Kidney (tissue), 14 donors: ENCODE data around the gene SSNA1. TPM values are rescaled to one million over a fixed set of nuclear protein-coding genes. Genes with fewer than 3 reads are reported as not detected.

Experiments
- DNase-seq, 5 donors: peaks; one replicate each; pipeline ENCODE4 v3.0.0-alpha.2; 2013 to 2020
- FAIRE-seq: peaks from 2 replicates; lab custom pipeline; 2012; peaks lifted over from hg19 to GRCh38; lab: Jason Lieb, UNC
- H3K27ac ChIP-seq, 2 donors: one replicate each; pipeline ENCODE4 v1.7.0; 2013; ENCODE audit warnings: low read depth in 2 of 2, low read length in 2 of 2, inconsistent platforms in 1 of 2
- H3K27me3 ChIP-seq: one replicate; pipeline ENCODE4 v1.7.1; 2013; ENCODE audit warnings: low read length, inconsistent platforms; ENCODE audit not compliant: control insufficient read depth, insufficient read depth
- H3K36me3 ChIP-seq, 3 donors: one replicate each; pipeline versions ENCODE4 v1.7.0 to v1.7.1; 2013; ENCODE audit warnings: low read length in 3 of 3, control low read depth in 1 of 3, inconsistent platforms in 1 of 3; ENCODE audit not compliant: insufficient read depth in 3 of 3, control insufficient read depth in 2 of 3
- H3K4me1 ChIP-seq, 3 donors: one replicate each; pipeline versions ENCODE4 v1.7.0 to v1.7.1; 2013; ENCODE audit warnings: low read length in 3 of 3, inconsistent platforms in 1 of 3, low read depth in 1 of 3; ENCODE audit not compliant: control insufficient read depth in 2 of 3, insufficient read depth in 2 of 3
- H3K4me3 ChIP-seq, 3 donors: one replicate each; pipeline versions ENCODE4 v1.7.0 to v1.8.1; 2013; ENCODE audit warnings: low read length in 3 of 3, control low read depth in 1 of 3, inconsistent platforms in 1 of 3
- H3K9ac ChIP-seq, 3 donors: one replicate each; pipeline versions ENCODE4 v1.7.0 to v1.7.1; 2013; ENCODE audit warnings: low read length in 3 of 3, control low read depth in 1 of 3, inconsistent platforms in 1 of 3
- H3K9me3 ChIP-seq, 3 donors: one replicate each; pipeline versions ENCODE4 v1.7.0 to v1.7.1; 2013; ENCODE audit warnings: low read length in 3 of 3, control low read depth in 1 of 3, inconsistent platforms in 1 of 3; ENCODE audit not compliant: control insufficient read depth in 2 of 3, insufficient read depth in 1 of 3
- intact Hi-C: fragments of 100-400 bp; cut with DNase I; formaldehyde crosslinking; loops from one replicate; pipeline ENCODE4 v1.11.1; 2022
- polyA plus RNA-seq: library from polyadenylated mRNA; stranded (reverse); fragments of 350-450 nt; fragmentation: Illumina TruSeq; extraction: RNeasy Lipid Tissue Mini Kit (QIAGEN cat#74804); gene quantifications from one replicate; pipeline ENCODE4 v1.2.3, GENCODE V29; 2014; ENCODE audit warnings: low read depth, low replicate concordance; ENCODE audit not compliant: insufficient read depth
- total RNA-seq: library from RNA; stranded (reverse); fragmentation: NEBNext Ultra II Directional; extraction: Animal tissue kit (Norgen Biotek cat#: 25700); gene quantifications from one replicate; pipeline ENCODE4 v1.2.1, GENCODE V29; 2021
- TF ChIP-seq, protein P1 (sequence below): IDR thresholded peaks from 3 replicates; pipeline ENCODE4 v1.5.1; 2012; ENCODE audit warnings: mild to moderate bottlenecking, moderate library complexity, borderline replicate concordance; ENCODE audit not compliant: insufficient read depth; ENCODE audit errors: extremely low read depth
- donor health status: control.
- donor health status: control.
- donor health status: control.
- donor health status: control.
- donor health status: control.
- donor health status: DM: yes; HTN: yes; CAD: no.
- donor health status: Normal renal cell carcinoma (clear cell type).

SSNA1 gene
- total and polyA plus RNA-seq, 2 donors from 2014 or later, result 52.5 to 131 TPM

DNA sequence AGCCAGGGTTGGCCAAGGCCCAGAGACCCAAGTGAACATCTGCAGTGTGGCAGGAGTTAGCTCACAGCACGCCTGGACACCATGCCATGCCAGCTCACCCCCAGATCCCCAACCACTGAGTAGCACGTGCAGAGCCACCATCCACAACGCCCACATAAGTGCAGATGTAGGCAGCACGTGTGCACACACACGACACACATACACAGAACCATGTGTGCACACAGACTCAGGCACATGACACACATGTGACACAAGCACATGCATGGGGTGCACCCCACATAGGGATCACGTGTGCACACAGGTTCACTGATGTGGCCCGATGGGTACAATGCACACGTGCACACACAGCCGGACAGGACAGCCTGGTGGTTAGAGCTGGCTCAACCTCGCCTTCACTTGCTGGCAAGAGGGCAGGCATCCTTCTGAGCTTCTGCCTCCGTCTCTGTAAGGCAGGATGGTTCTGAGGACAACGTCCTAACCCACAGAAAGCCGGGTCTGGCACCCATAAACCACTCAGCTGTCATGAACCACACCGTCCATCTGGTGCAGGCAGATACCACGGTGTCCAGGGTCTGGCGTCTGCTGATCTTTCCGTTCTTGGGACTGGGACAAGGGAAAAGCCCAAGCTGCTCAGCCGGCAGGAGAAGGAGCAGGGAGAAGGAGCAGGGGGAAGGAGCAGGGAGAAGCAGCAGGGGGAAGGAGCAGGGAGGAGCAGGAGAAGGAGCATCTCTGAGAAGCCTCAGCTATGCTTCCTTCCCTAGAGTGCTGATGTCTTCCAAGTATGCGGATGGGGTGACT lies 30.7 kb upstream of the SSNA1 start:
- Histone ChIP-seq H3K27ac (no peak overlapping the region), H3K36me3 (no peaks in the 10 kb centered on the region), H3K9me3 (peaks cover 0 to 6% (median 0%) of the 10 kb centered on the region in 3 donors), H3K4me1 (peaks cover 0 to 4% (median 0%) of the 10 kb centered on the region in 3 donors), H3K9ac (no peak overlapping the region), H3K27me3 (peaks cover 25% of the 10 kb centered on the region), H3K4me3 (no peak overlapping the region)
- intact Hi-C loops, result no loop called here
- DNase-seq (no peak), FAIRE-seq (no peak)
- TF ChIP-seq, protein P1, sequence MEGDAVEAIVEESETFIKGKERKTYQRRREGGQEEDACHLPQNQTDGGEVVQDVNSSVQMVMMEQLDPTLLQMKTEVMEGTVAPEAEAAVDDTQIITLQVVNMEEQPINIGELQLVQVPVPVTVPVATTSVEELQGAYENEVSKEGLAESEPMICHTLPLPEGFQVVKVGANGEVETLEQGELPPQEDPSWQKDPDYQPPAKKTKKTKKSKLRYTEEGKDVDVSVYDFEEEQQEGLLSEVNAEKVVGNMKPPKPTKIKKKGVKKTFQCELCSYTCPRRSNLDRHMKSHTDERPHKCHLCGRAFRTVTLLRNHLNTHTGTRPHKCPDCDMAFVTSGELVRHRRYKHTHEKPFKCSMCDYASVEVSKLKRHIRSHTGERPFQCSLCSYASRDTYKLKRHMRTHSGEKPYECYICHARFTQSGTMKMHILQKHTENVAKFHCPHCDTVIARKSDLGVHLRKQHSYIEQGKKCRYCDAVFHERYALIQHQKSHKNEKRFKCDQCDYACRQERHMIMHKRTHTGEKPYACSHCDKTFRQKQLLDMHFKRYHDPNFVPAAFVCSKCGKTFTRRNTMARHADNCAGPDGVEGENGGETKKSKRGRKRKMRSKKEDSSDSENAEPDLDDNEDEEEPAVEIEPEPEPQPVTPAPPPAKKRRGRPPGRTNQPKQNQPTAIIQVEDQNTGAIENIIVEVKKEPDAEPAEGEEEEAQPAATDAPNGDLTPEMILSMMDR, result no peak

DNA sequence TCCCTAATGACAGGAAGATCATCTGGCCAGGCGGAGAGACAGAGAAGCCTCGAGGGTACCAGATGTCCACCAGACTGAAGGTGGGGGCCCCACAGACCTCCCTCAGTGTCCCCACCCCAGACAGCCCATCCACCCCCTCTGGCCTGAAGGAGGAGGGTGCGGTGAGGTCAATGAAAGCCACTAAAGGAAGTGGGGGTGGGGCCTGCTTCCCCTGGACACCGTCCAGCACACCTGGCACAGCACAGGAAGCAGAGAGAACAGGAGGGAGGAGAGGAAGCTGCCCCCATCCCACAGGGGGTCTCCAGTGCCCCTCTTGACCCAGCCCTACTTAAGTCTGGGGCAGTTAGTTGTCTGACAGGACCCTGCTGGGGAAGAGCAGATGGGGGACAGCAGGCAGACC lies 29.9 kb upstream of the SSNA1 start:
- DNase-seq (no peak), FAIRE-seq (no peak)
- peaks cover 0 to 6% (median 0%) of the 10 kb centered on the region in 3 donors for H3K4me1 ChIP-seq
- H3K4me3 ChIP-seq, result no peak overlapping the region
- H3K36me3 ChIP-seq, result no peaks in the 10 kb centered on the region
- no peak overlapping the region for H3K27ac ChIP-seq
- TF ChIP-seq, protein P1, result no peak
- H3K9me3 ChIP-seq, result no peaks in the 10 kb centered on the region
- peaks cover 23% of the 10 kb centered on the region for H3K27me3 ChIP-seq
- no peak overlapping the region for H3K9ac ChIP-seq
- intact Hi-C loops, result no loop called here

DNA sequence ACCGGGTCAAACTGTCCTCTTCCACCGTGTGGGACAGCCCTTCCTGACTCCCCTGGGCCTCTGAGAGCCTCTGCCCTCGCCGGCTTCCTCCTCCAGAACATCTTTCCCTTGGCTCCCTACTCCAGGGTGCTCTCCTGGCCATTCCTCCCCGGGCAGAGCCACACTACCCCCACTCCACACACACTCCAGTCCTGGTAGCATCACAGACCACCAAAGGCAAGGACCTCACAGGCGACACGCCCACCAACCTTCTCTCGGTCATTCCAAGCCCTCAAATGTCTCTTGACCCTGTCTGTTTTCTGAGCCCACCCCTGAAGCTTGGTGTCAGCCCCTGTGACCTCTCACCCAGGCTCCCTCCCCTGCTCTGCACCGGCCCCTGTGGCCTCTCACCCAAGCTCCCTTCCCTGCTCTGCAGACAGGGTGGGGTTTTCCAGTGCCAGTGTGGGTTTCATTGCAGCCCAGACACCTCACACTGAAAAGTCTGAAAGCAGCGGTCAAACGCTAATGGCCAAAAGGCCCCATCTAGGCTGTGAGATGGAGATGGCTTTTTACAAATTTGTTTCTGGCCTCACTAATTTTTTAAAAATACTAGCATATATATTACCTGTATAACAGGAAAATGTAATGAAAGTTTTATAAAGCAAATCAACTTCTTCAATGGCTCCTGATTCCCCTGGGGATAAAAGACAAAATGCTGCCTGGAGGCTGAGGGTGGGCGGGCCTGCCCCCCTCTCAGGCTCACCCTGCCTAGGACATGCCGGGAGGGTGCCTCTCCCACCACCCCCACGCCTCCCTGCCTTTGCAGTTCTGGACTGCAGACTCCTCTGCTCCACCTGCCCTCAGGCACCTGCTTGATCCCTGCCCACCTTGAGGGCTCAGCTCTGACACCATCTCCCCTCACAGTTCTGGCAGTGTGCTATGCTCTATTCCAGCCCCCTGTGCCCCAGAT lies 29.1 kb upstream of the SSNA1 start:
- H3K4me3 ChIP-seq, result no peak overlapping the region
- H3K36me3 ChIP-seq, result no peaks in the 10 kb centered on the region
- H3K4me1 ChIP-seq, result peaks cover 0 to 6% (median 0%) of the 10 kb centered on the region in 3 donors
- no peaks in the 10 kb centered on the region for H3K9me3 ChIP-seq
- no peak overlapping the region for H3K27ac ChIP-seq
- TF ChIP-seq, protein P1, result no peak
- intact Hi-C loops, result no loop called here
- DNase-seq (no peak), FAIRE-seq (no peak)
- H3K27me3 ChIP-seq, result peaks cover 29% of the 10 kb centered on the region
- no peak overlapping the region for H3K9ac ChIP-seq
